HEK293 (cell line): Measurements from ENCODE around the gene HOXB1.
A peak's percentile ranks its signal among the peaks of the same experiment; 100 is the strongest.

Experiments used
- CTCF ChIA-PET: fragments of 350-600 bp; formaldehyde crosslinking; extraction: SDS; loops from one replicate; lab custom pipeline; 2021; ENCODE audit warnings: antibody characterized with exemption; lab: Yijun Ruan, JAX
- POLR2A ChIA-PET: fragments of 300-600 bp; formaldehyde crosslinking; extraction: SDS; loops from one replicate; lab custom pipeline; 2020; ENCODE audit warnings: antibody characterized with exemption, inconsistent platforms; lab: Yijun Ruan, JAX
- H3K27ac ChIP-seq: fragments of 200-500 bp; sonication (Bioruptor generic); 2 replicates; pipeline ENCODE4 v1.5.1; 2014; ENCODE audit warnings: low read depth, low read length, control low read depth, inconsistent platforms; ENCODE audit errors: extremely low read depth
- H3K36me3 ChIP-seq, 2 experiments: fragments of 200-500 bp in 1 of 2; sonication (Bioruptor generic) in 1 of 2; 1 replicate in 1 of 2; 2 replicates in 1 of 2; pipeline ENCODE4 v1.5.1; 2014 to 2017; ENCODE audit warnings: inconsistent platforms in 2 of 2, low read length in 2 of 2; ENCODE audit not compliant: control insufficient read depth in 2 of 2, insufficient read depth in 1 of 2
- H3K4me1 ChIP-seq: fragments of 200-500 bp; sonication (Bioruptor generic); 2 replicates; pipeline ENCODE4 v1.5.1; 2014; ENCODE audit warnings: mild to moderate bottlenecking, low read length, inconsistent platforms; ENCODE audit not compliant: control insufficient read depth, insufficient read depth
- H3K4me3 ChIP-seq: 2 replicates; pipeline ENCODE4 v1.5.1; 2011; ENCODE audit warnings: low read depth, mild to moderate bottlenecking, control low read depth, low read length, moderate library complexity
- H3K9me3 ChIP-seq: fragments of 200-500 bp; sonication (Bioruptor generic); 2 replicates; pipeline ENCODE4 v1.5.1; 2014; ENCODE audit warnings: low read depth, low read length, inconsistent platforms; ENCODE audit not compliant: control insufficient read depth, insufficient read depth
- GLI4 ChIP-seq: fragments of 450-650 bp; formaldehyde crosslinking; IDR thresholded peaks from 2 replicates; pipeline ENCODE4 v1.5.1; 2016; ENCODE audit warnings: missing biosample characterization, missing genetic modification characterization
- HOXD13 ChIP-seq: sonication (generic); formaldehyde crosslinking; IDR thresholded peaks from 2 replicates; pipeline ENCODE4 v1.8.0; 2022; ENCODE audit warnings: missing genetic modification reagents, borderline replicate concordance
- YY1 ChIP-seq: fragments of 450-650 bp; formaldehyde crosslinking; IDR thresholded peaks from 2 replicates; pipeline ENCODE4 v1.5.1; 2018; ENCODE audit warnings: missing biosample characterization, missing genetic modification characterization
- ZBTB1 ChIP-seq: fragments of 450-650 bp; formaldehyde crosslinking; IDR thresholded peaks from 2 replicates; pipeline ENCODE4 v1.5.1; 2016; ENCODE audit warnings: missing biosample characterization, missing genetic modification characterization
- ZBTB17 ChIP-seq: fragments of 450-650 bp; formaldehyde crosslinking; IDR thresholded peaks from 2 replicates; pipeline ENCODE4 v1.5.1; 2016; ENCODE audit warnings: missing biosample characterization, missing genetic modification characterization
- ZBTB20 ChIP-seq: fragments of 450-650 bp; formaldehyde crosslinking; IDR thresholded peaks from 2 replicates; pipeline ENCODE4 v1.5.1; 2016; ENCODE audit warnings: missing biosample characterization, missing genetic modification characterization
- ZNF10 ChIP-seq: fragments of 450-650 bp; formaldehyde crosslinking; IDR thresholded peaks from 2 replicates; pipeline ENCODE4 v1.5.1; 2017; ENCODE audit warnings: missing biosample characterization, missing genetic modification characterization
- ZNF175 ChIP-seq: fragments of 450-650 bp; formaldehyde crosslinking; IDR thresholded peaks from 2 replicates; pipeline ENCODE4 v1.5.1; 2016; ENCODE audit warnings: missing biosample characterization, missing genetic modification characterization
- ZNF23 ChIP-seq: fragments of 450-650 bp; formaldehyde crosslinking; IDR thresholded peaks from 2 replicates; pipeline ENCODE4 v1.5.1; 2016; ENCODE audit warnings: missing biosample characterization, missing genetic modification characterization, borderline replicate concordance
- ZNF292 ChIP-seq: fragments of 450-650 bp; formaldehyde crosslinking; IDR thresholded peaks from 2 replicates; pipeline ENCODE4 v1.5.1; 2016; ENCODE audit warnings: low read depth, missing biosample characterization, missing genetic modification characterization, borderline replicate concordance
- ZNF311 ChIP-seq: fragments of 450-650 bp; formaldehyde crosslinking; IDR thresholded peaks from 2 replicates; pipeline ENCODE4 v1.5.1; 2017; ENCODE audit warnings: missing biosample characterization, missing genetic modification characterization, borderline replicate concordance
- ZNF362 ChIP-seq: fragments of 450-650 bp; formaldehyde crosslinking; IDR thresholded peaks from 2 replicates; pipeline ENCODE4 v1.5.1; 2016; ENCODE audit warnings: missing biosample characterization, missing genetic modification characterization
- ZNF416 ChIP-seq: fragments of 450-650 bp; formaldehyde crosslinking; IDR thresholded peaks from 2 replicates; pipeline ENCODE4 v1.5.1; 2016; ENCODE audit warnings: missing biosample characterization, missing genetic modification characterization
- ZNF48 ChIP-seq: fragments of 450-650 bp; formaldehyde crosslinking; IDR thresholded peaks from 2 replicates; pipeline ENCODE4 v1.5.1; 2016; ENCODE audit warnings: missing biosample characterization, missing genetic modification characterization
- ZNF544 ChIP-seq: fragments of 450-650 bp; formaldehyde crosslinking; IDR thresholded peaks from 2 replicates; pipeline ENCODE4 v1.5.0; 2017; ENCODE audit warnings: missing biosample characterization, missing genetic modification characterization
- ZNF658 ChIP-seq: fragments of 450-650 bp; formaldehyde crosslinking; IDR thresholded peaks from 2 replicates; pipeline ENCODE4; 2016; ENCODE audit warnings: missing biosample characterization, missing genetic modification characterization
- ZSCAN16 ChIP-seq: fragments of 450-650 bp; formaldehyde crosslinking; IDR thresholded peaks from 2 replicates; pipeline ENCODE4 v1.5.1; 2016; ENCODE audit warnings: missing biosample characterization, missing genetic modification characterization
- TF ChIP-seq, protein P1 (sequence below): fragments of 450-650 bp; formaldehyde crosslinking; IDR thresholded peaks from 2 replicates; pipeline ENCODE4 v1.5.1; 2017; ENCODE audit warnings: missing biosample characterization, missing genetic modification characterization

HOXB1 gene

GRCh38 chr17:48530887-48531272, at the start of gene HOXB1:
Gene HOXB1 (minus strand): TSS chr17:48531011. CDS start chr17:48530904, 107 bp downstream.
- TF ChIP-seq GLI4 (tag by site-specific recombination) = no peak
- no peak for TF ChIP-seq ZNF544 (tag by site-specific recombination)
- no peak for TF ChIP-seq ZBTB1 (tag by site-specific recombination)
- TF ChIP-seq ZBTB20 = no peak
- no peak for TF ChIP-seq HOXD13 (CRISPR knock-in tag)
- no peak for TF ChIP-seq ZNF175
- no peak for TF ChIP-seq ZNF311 (tag by site-specific recombination)
- no peak for TF ChIP-seq ZNF292
- no peak for TF ChIP-seq ZNF416 (tag by site-specific recombination)
- no peak for TF ChIP-seq ZNF658 (tag by site-specific recombination)
- TF ChIP-seq ZBTB17 (tag by site-specific recombination) = no peak
- no peak for TF ChIP-seq ZNF23 (tag by site-specific recombination)
- Histone ChIP-seq H3K36me3 (no peaks in the 10 kb centered on the region), H3K27ac (no peak within 1 kb of the TSS), H3K9me3 (no peaks in the 10 kb centered on the region), H3K4me3 (no peak within 1 kb of the TSS), H3K4me1 (no peaks in the 10 kb centered on the region; the same call in 1 of the 2 replicates)
- ChIA-PET POLR2A (interaction anchor here (0.9 kb wide), 1 partner anchor 24 kb away, joined by 3 read pairs; no protein-coding TSS in a partner anchor), CTCF (no interaction called here)

DNA sequence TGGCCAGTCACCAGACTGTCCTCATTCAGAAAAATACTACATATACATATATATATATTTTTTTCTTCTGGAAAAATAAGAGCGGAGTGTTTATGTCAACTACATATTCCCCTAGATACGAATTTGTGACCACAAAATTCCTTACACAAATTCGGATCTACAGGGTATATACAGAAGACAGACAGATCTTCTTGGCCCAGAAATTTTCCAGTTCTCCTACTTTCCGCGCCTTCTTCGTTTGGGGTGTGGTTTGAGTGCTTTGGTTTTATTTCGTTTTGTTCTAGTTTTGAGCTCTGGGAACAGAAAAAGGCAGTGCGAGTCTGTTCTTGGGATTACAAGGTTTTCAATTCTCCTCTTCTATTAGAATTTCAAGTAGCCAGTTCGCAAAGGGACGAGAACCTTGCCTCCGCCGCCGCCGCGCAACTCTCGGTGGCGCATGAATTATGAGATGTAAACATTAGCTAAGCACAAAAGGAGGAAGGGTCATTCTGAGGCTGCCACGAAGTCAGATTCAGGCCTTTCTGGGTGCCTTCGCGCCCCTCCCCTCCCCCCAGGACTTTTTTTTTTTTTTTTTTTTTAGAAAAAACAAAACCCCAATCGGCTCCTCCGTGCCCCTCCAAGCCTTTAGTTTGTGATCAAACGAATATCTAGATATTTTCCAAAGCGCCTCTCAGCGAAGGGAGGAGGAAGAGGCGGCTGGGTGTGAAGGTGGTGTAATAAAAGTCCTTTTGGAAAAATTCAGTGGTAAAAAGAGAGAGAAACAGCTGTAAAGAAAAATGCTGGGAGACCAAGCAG, 49.1 kb upstream of the HOXB1 start:
- POLR2A ChIA-PET = interaction anchor here (0.7 to 1.3 kb wide), 5 partner anchors 13 to 556 kb away, joined by 3 to 9 read pairs (median 4); no protein-coding TSS in a partner anchor
- H3K27ac ChIP-seq = peak overlapping the region; percentile 92; the same call in 1 of the 2 replicates
- peaks cover 65% of the 10 kb centered on the region for H3K4me1 ChIP-seq
- TF ChIP-seq, protein P1, sequence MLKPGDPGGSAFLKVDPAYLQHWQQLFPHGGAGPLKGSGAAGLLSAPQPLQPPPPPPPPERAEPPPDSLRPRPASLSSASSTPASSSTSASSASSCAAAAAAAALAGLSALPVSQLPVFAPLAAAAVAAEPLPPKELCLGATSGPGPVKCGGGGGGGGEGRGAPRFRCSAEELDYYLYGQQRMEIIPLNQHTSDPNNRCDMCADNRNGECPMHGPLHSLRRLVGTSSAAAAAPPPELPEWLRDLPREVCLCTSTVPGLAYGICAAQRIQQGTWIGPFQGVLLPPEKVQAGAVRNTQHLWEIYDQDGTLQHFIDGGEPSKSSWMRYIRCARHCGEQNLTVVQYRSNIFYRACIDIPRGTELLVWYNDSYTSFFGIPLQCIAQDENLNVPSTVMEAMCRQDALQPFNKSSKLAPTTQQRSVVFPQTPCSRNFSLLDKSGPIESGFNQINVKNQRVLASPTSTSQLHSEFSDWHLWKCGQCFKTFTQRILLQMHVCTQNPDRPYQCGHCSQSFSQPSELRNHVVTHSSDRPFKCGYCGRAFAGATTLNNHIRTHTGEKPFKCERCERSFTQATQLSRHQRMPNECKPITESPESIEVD (tag by site-specific recombination) = peak; percentile 72
- no peak for TF ChIP-seq ZNF544 (tag by site-specific recombination)
- 0 out of 2 replicates have a peak, but pooled peaks have one; percentile 11 for TF ChIP-seq YY1 (tag by site-specific recombination)
- TF ChIP-seq ZNF48 (tag by site-specific recombination) = no peak
- peak; percentile 87 for TF ChIP-seq ZNF362 (tag by site-specific recombination)
- no peaks in the 10 kb centered on the region for H3K9me3 ChIP-seq
- no peak overlapping the region for H3K4me3 ChIP-seq
- H3K36me3 ChIP-seq = peaks cover 0 to 18% of the 10 kb centered on the region in 2 experiments; a peak in 1 of 3 replicates
- CTCF ChIA-PET = interaction anchor here (0.6 to 1.5 kb wide), 5 partner anchors 79 to 364 kb away, joined by 3 read pairs; no protein-coding TSS in a partner anchor

GRCh38 chr17:48579471-48579759, 48.6 kb upstream of the HOXB1 start:
- Histone ChIP-seq H3K4me3 (no peak overlapping the region), H3K36me3 (peaks cover 0 to 18% of the 10 kb centered on the region in 2 experiments; a peak in 1 of 3 replicates), H3K27ac (peak overlapping the region; percentile 91; the same call in 1 of the 2 replicates), H3K4me1 (peaks cover 68% of the 10 kb centered on the region), H3K9me3 (no peaks in the 10 kb centered on the region)
- CTCF ChIA-PET = interaction anchor here (0.9 to 1.5 kb wide), 2 partner anchors 78 to 243 kb away, joined by 3 read pairs; no protein-coding TSS in a partner anchor
- TF ChIP-seq ZNF10 (tag by site-specific recombination) (peak; percentile 73; the same call in 1 of the 2 replicates), ZSCAN16 (no peak)
- POLR2A ChIA-PET = interaction anchor here (1.3 to 4.1 kb wide), 2 partner anchors 32 to 36 kb away, joined by 3 to 14 read pairs; no protein-coding TSS in a partner anchor
